Stimulated activated naive CD8-positive, alpha-beta T cell treated with anti-CD3 and anti-CD28 coated beads, Interleukin-15, amount 100 ng/mL, for 72 hours (primary cell): ENCODE results near the gene ZNF385B.

Experiments
- ATAC-seq: fragments of 150-1000 bp; cut with Tn5 transposase; 2 replicates; pipeline ENCODE4 v1.10.0; 2021; ENCODE audit warnings: mild to moderate bottlenecking, moderate library complexity
- DNase-seq, 2 donors: peaks; one replicate each; pipeline ENCODE4 v3.0.0; 2021 to 2022
- H3K27ac Mint-ChIP-seq, 2 donors: one replicate each; pipeline ENCODE4 v1.8.0; 2022; ENCODE audit warnings: mild to moderate bottlenecking in 2 of 2, mixed read lengths in 2 of 2, moderate library complexity in 2 of 2
- H3K27me3 Mint-ChIP-seq: one replicate; pipeline ENCODE4 v1.8.0; 2022; ENCODE audit warnings: mixed read lengths
- H3K4me1 Mint-ChIP-seq: one replicate; pipeline ENCODE4 v1.8.0; 2022; ENCODE audit warnings: mild to moderate bottlenecking, mixed read lengths
- H3K4me3 Mint-ChIP-seq, 2 donors: one replicate each; pipeline ENCODE4 v1.8.0; 2022; ENCODE audit warnings: mild to moderate bottlenecking in 2 of 2, mixed read lengths in 2 of 2, moderate library complexity in 1 of 2
- H3K9me3 Mint-ChIP-seq, 2 donors: one replicate each; pipeline ENCODE4 v1.8.0; 2022; ENCODE audit warnings: mixed read lengths in 2 of 2

ZNF385B gene

DNA sequence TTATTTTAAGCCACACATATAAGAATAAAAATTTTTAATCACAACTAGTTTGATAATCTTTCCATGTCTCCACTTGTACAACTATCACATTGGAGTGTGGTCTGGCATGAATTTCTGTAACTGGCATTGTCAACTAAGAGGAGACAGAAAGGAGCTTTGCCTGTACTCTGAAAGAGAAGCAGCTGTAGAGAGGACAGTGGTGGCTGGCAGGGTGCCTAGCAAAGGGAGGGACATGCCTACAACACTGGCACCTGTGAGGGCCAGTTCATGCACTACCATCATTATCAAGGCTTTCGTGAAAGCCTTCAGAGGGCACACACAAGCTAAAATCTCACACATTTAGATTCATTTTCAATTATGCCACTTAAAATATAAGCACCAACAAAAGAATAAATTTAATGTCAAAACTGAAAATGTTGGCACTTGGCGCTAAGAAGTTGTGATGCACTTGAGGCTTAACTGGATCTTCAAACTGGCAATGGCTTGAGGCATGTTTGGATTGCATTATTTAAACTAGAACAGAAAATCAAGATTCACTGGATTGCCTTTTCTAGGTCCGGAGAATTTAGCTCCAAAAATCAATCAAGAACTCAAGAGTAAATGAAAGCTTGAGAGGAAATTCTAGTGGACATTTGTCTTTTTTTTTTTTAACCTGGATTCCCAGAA is 238.6 kb downstream of the ZNF385B start:
- Mint-ChIP-seq H3K27me3 (peaks cover 8% of the 10 kb centered on the region), H3K4me1 (no peaks in the 10 kb centered on the region), H3K9me3 (peaks cover 0 to 4% of the 10 kb centered on the region in 2 donors), H3K27ac (no peak overlapping the region), H3K4me3 (no peak overlapping the region)
- no peak for DNase-seq
- ATAC-seq: no peak

DNA sequence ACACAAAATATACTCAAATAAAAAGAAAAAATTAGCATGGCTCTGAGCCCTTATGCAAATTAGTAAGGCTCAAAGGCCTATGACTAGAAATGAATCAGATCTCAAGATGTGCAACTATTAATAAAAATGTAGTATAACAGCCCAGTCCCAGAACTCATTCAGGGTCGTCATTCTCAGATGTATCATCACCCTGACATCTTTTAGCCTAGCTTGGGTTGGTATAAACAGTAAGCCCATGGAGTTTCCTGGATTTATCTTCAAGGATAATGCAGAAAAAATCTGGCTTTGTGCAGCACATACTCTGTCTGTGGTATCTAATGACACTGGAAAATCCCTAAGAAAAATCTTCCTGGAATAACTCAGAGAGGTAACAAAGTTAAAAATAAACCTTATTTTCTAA is 239.3 kb downstream of the ZNF385B start:
- Mint-ChIP-seq H3K4me3 (no peak overlapping the region), H3K9me3 (peaks cover 0 to 4% of the 10 kb centered on the region in 2 donors), H3K27ac (no peak overlapping the region), H3K4me1 (no peaks in the 10 kb centered on the region), H3K27me3 (peaks cover 8% of the 10 kb centered on the region)
- ATAC-seq (no peak), DNase-seq (no peak)

DNA sequence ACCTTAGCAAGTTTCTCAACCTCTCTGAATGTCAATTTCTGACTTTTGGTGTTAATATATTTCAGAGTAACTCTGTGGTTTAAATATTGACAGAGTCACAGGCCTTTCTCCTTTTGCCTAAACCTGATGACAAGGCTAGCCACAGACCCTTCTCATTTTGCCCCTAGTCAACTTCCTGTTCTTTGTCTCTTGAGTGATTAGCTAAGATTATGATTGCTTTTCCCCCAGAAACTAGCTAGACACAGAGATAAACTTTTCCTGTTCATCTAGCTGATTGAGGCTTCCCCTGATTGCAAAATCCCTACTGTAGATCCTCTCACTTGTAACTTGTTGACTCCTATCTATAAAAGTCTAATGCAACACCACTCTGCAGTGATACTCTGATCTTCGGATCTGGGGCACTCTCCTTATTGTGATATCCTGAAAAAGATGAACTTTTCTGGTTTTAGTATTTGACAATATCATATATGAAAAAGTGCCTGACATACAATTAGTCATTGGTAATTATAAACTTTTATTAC is 241.4 kb downstream of the ZNF385B start:
- Mint-ChIP-seq H3K9me3 (peaks cover 0 to 4% of the 10 kb centered on the region in 2 donors), H3K4me1 (no peaks in the 10 kb centered on the region), H3K4me3 (no peak overlapping the region), H3K27me3 (peaks cover 8% of the 10 kb centered on the region), H3K27ac (peak overlapping the region in 1 of 2 donors; percentile 54)
- DNase-seq: no peak
- ATAC-seq: no peak

GRCh38 chr2:179614121-179614520 is 247.3 kb downstream of the ZNF385B start:
- ATAC-seq: no peak
- no peak overlapping the region for H3K4me3 Mint-ChIP-seq
- no peaks in the 10 kb centered on the region for H3K27me3 Mint-ChIP-seq
- no peak for DNase-seq
- H3K4me1 Mint-ChIP-seq: no peaks in the 10 kb centered on the region
- H3K9me3 Mint-ChIP-seq: no peaks in the 10 kb centered on the region
- H3K27ac Mint-ChIP-seq: no peak overlapping the region

GRCh38 chr2:179613701-179614100 is 247.7 kb downstream of the ZNF385B start:
- Mint-ChIP-seq H3K9me3 (no peaks in the 10 kb centered on the region), H3K27me3 (no peaks in the 10 kb centered on the region), H3K27ac (no peak overlapping the region), H3K4me1 (no peaks in the 10 kb centered on the region), H3K4me3 (no peak overlapping the region)
- no peak for ATAC-seq
- DNase-seq: no peak

GRCh38 chr2:179613299-179613651 is 248.1 kb downstream of the ZNF385B start:
- ATAC-seq (no peak), DNase-seq (no peak)
- H3K9me3 Mint-ChIP-seq: peaks cover 0 to 2% of the 10 kb centered on the region in 2 donors
- H3K4me1 Mint-ChIP-seq: no peaks in the 10 kb centered on the region
- H3K4me3 Mint-ChIP-seq: no peak overlapping the region
- no peaks in the 10 kb centered on the region for H3K27me3 Mint-ChIP-seq
- no peak overlapping the region for H3K27ac Mint-ChIP-seq

- Mint-ChIP-seq H3K4me1 (no peaks in the 10 kb centered on the region), H3K9me3 (peaks cover 0 to 4% of the 10 kb centered on the region in 2 donors), H3K27me3 (no peaks in the 10 kb centered on the region), H3K27ac (no peak overlapping the region), H3K4me3 (no peak overlapping the region)
- no peak for ATAC-seq
- no peak for DNase-seq
Measured at GRCh38 chr2:179612591-179613298, 248.7 kb downstream of the ZNF385B start.

DNA sequence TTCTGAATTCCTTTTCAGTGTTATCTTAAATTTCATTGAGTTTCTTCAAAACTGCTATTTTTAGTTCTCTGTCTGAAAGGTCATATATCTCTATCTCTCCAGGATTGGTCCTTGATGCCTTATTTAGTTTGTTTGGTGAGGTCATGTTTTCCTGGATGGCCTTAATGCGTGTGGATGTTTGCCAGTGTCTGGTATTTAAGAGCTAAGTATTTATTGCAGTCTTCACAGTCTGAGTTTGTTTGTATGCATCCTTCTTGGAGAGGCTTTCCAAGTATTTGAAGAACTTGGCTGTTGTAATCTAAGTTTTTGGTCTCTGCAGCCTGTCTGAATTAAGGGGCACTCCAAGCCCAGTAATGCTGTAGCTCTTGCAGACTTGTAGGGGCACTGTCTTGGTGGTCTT is 249.3 kb downstream of the ZNF385B start:
- Mint-ChIP-seq H3K4me1 (no peaks in the 10 kb centered on the region), H3K4me3 (no peak overlapping the region), H3K27me3 (no peaks in the 10 kb centered on the region), H3K9me3 (peaks cover 0 to 4% of the 10 kb centered on the region in 2 donors), H3K27ac (no peak overlapping the region)
- DNase-seq: no peak
- ATAC-seq: no peak

DNA sequence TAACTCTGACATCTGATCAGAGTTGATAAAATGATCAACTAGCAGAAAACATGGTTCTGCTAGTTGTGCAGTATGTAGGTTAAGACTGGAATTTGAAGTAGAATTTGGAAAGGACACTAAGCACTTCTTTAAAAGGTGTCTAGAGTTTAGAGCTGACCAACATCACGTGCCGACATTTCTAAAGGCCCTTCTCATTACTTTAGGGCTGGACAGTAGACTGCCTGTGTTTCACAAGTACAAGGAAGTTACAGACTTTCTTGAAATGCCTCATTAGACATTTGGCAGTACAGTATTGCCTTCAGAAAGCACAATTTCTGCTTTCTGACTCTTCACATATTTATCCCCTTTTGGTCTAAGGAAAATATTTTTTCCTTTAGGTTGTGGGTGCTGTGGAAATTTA is 255.3 kb downstream of the ZNF385B start:
- no peak for DNase-seq
- H3K27me3 Mint-ChIP-seq: no peaks in the 10 kb centered on the region
- H3K9me3 Mint-ChIP-seq: peaks cover 0 to 4% of the 10 kb centered on the region in 2 donors
- H3K4me1 Mint-ChIP-seq: no peaks in the 10 kb centered on the region
- H3K27ac Mint-ChIP-seq: no peak overlapping the region
- ATAC-seq: no peak
- no peak overlapping the region for H3K4me3 Mint-ChIP-seq

DNA sequence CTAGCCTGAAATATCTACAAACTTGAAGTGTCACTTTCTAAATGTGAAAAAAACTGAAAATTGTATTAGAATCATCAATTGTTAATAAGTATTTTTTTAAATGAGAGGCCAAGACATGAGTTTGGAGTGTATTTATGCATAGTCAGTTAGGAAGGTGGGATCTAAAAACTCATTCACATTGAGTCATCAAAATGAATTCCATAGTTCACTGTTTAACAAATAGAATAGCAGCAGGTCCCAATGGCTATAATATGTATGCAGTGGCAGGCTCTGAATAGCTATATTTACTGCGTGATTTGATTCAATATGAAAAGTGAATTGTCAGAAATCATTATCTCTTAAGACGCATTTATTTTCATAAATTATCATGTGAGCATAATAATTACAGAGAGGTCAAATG is 256.1 kb downstream of the ZNF385B start:
- Mint-ChIP-seq H3K27me3 (no peaks in the 10 kb centered on the region), H3K9me3 (peaks cover 0 to 4% of the 10 kb centered on the region in 2 donors), H3K4me1 (no peaks in the 10 kb centered on the region), H3K4me3 (no peak overlapping the region), H3K27ac (no peak overlapping the region)
- DNase-seq (no peak), ATAC-seq (no peak)

- Mint-ChIP-seq H3K9me3 (peaks cover 0 to 4% of the 10 kb centered on the region in 2 donors), H3K27me3 (no peaks in the 10 kb centered on the region), H3K4me1 (no peaks in the 10 kb centered on the region), H3K27ac (no peak overlapping the region), H3K4me3 (no peak overlapping the region)
- no peak for DNase-seq
- ATAC-seq: no peak
Measured at GRCh38 chr2:179604598-179604997, 256.8 kb downstream of the ZNF385B start.

GRCh38 chr2:179602452-179602851 is 259.0 kb downstream of the ZNF385B start:
- ATAC-seq (no peak), DNase-seq (no peak)
- Mint-ChIP-seq H3K27ac (no peak overlapping the region), H3K4me1 (no peaks in the 10 kb centered on the region), H3K9me3 (no peaks in the 10 kb centered on the region), H3K4me3 (no peak overlapping the region), H3K27me3 (no peaks in the 10 kb centered on the region)

DNA sequence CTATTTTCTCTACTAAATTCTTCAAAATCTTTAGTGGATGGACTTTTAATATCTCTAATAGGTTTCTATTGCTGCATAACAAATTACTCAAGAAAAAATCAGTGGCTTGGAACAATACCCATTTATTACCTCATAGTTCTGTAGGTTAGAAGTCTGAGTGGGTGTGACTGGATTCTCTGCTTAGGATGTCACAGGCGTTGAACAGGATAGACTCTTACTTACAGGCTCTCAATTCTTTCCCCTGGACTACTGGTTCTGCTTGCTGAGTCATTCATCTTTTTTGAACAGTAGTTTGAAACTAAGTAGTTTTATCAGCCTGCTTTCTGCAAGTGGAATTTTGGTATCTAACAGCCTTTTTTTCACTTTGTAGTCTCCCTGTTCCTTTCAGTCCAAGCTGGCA is 265.4 kb downstream of the ZNF385B start:
- H3K27me3 Mint-ChIP-seq: no peaks in the 10 kb centered on the region
- no peak overlapping the region for H3K27ac Mint-ChIP-seq
- ATAC-seq (no peak), DNase-seq (no peak)
- no peak overlapping the region for H3K4me3 Mint-ChIP-seq
- H3K9me3 Mint-ChIP-seq: no peaks in the 10 kb centered on the region
- no peaks in the 10 kb centered on the region for H3K4me1 Mint-ChIP-seq

DNA sequence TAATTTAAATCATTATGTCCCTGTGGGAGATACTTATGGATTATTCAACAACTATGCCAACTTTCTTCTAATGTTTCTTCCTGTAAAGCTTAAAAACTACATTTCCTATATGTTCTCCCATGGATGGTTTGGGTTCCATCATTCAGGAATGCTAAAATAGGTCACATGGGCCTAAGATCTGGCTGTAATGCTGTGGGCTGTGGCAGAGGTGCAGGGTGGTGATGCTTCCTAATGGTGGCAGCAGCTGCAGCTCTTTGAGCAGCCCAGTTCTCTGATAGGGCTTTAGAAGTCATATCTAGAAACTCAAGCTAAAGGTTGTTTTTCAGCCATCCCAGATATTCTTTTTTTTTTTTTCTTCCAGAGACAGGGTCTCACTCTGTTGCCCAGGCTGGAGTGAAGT is 266.1 kb downstream of the ZNF385B start:
- no peak overlapping the region for H3K27ac Mint-ChIP-seq
- ATAC-seq (no peak), DNase-seq (no peak)

GRCh38 chr2:179594268-179595112 is 266.9 kb downstream of the ZNF385B start:
- Mint-ChIP-seq H3K27ac (no peak overlapping the region), H3K4me1 (no peaks in the 10 kb centered on the region), H3K9me3 (peaks cover 0 to 6% of the 10 kb centered on the region in 2 donors), H3K4me3 (no peak overlapping the region), H3K27me3 (peaks cover 8% of the 10 kb centered on the region)
- ATAC-seq (no peak), DNase-seq (no peak)

More for the DNA sequence above, 266.1 kb downstream of the ZNF385B start:
- peaks cover 6% of the 10 kb centered on the region for H3K27me3 Mint-ChIP-seq
- peaks cover 0 to 6% of the 10 kb centered on the region in 2 donors for H3K9me3 Mint-ChIP-seq
- no peaks in the 10 kb centered on the region for H3K4me1 Mint-ChIP-seq
- no peak overlapping the region for H3K4me3 Mint-ChIP-seq

- no peak for ATAC-seq
- H3K4me3 Mint-ChIP-seq: no peak overlapping the region
Measured at GRCh38 chr2:179593323-179593722, 268.1 kb downstream of the ZNF385B start.

More at GRCh38 chr2:179593323-179593722, 268.1 kb downstream of the ZNF385B start:
- Mint-ChIP-seq H3K4me1 (no peaks in the 10 kb centered on the region), H3K27me3 (peaks cover 8% of the 10 kb centered on the region), H3K9me3 (peaks cover 0 to 6% of the 10 kb centered on the region in 2 donors), H3K27ac (no peak overlapping the region)
- no peak for DNase-seq
